T-helper 17 cell (primary cell): Measurements from ENCODE around the gene STAM. TPM values are rescaled to one million over a fixed set of nuclear protein-coding genes. Genes with fewer than 3 reads are reported as not detected.

Source experiments
- ATAC-seq: fragments of 150-1000 bp; cut with Tn5 transposase; 2 replicates; pipeline ENCODE4 v1.10.0; 2021; ENCODE audit warnings: mild to moderate bottlenecking, moderate library complexity
- DNase-seq, 3 donors: peaks; one replicate each; pipeline versions ENCODE4 v3.0.0 to v3.0.0-alpha.2; 2020 to 2021
- H3K9me3 ChIP-seq: one replicate; pipeline ENCODE4 v1.7.0; 2013; ENCODE audit warnings: low read length, mild to moderate bottlenecking; ENCODE audit not compliant: control insufficient read depth, poor library complexity, severe bottlenecking
- H3K27ac Mint-ChIP-seq: one replicate; pipeline ENCODE4 v1.8.0; 2022; ENCODE audit warnings: mild to moderate bottlenecking, moderate library complexity, mixed read lengths
- H3K27me3 Mint-ChIP-seq: one replicate; pipeline ENCODE4 v1.8.0; 2022; ENCODE audit warnings: mixed read lengths
- H3K36me3 Mint-ChIP-seq: one replicate; pipeline ENCODE4 v1.8.0; 2022; ENCODE audit warnings: low read depth, mixed read lengths
- H3K4me1 Mint-ChIP-seq: one replicate; pipeline ENCODE4 v1.8.0; 2022; ENCODE audit warnings: mild to moderate bottlenecking, mixed read lengths
- H3K4me3 Mint-ChIP-seq: one replicate; pipeline ENCODE4 v1.8.0; 2022; ENCODE audit warnings: mild to moderate bottlenecking, moderate library complexity, mixed read lengths
- total RNA-seq, 4 donors: library from RNA in 2 of 4; stranded (reverse) in 2 of 4; gene quantifications; one replicate each; pipeline ENCODE4 v1.2.3 and lab custom pipeline; 2022 to 2026

Gene STAM
- total RNA-seq, 2 donors from 2014 or later: 55.9 to 65.8 TPM

- no peak for DNase-seq
- Mint-ChIP-seq H3K36me3 (no peaks in the 10 kb centered on the region), H3K4me3 (no peak within 1 kb of the TSS), H3K27ac (peak within 1 kb of the TSS; percentile 43), H3K4me1 (peaks cover 8% of the 10 kb centered on the region), H3K27me3 (peaks cover 5% of the 10 kb centered on the region)
- H3K9me3 ChIP-seq: no peaks in the 10 kb centered on the region
- ATAC-seq: no peak
Observed at GRCh38 chr10:17751781-17752445, 108.0 kb downstream of the STAM start, which contains the start of gene TMEM236. Gene TMEM236, plus strand, starts transcription at chr10:17752201. Its CDS starts 95 bp downstream, at chr10:17752296.

- no peaks in the 10 kb centered on the region for H3K9me3 ChIP-seq
- ATAC-seq (peak; percentile 18), DNase-seq (no peak)
- Mint-ChIP-seq H3K4me3 (no peak overlapping the region), H3K4me1 (peaks cover 6% of the 10 kb centered on the region), H3K27ac (no peak overlapping the region), H3K27me3 (peaks cover 5% of the 10 kb centered on the region), H3K36me3 (no peaks in the 10 kb centered on the region)
Observed at GRCh38 chr10:17756557-17757217, 112.7 kb downstream of the STAM start.

DNA sequence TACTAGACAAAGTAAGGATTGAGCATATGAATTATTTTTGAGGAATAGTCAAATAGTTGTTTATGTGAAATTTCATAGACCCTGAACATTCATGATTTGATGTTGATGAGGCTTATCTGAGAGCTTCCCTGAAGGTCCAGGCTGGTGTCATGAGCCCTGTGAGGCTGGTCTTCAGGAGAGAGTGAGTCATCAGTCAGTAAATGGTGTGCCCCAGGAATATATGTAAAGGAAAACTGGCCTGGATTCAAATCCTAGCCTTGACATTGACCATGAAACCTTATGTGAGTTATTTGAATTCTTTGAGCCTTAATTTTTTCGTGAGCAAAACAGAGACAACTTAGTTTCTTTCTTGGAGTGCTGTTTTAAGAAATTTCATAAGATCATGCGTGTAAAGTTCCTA lies 114.2 kb downstream of the STAM start:
- Mint-ChIP-seq H3K27me3 (peaks cover 10% of the 10 kb centered on the region), H3K4me3 (no peak overlapping the region), H3K4me1 (peaks cover 6% of the 10 kb centered on the region), H3K27ac (no peak overlapping the region), H3K36me3 (no peaks in the 10 kb centered on the region)
- DNase-seq (no peak), ATAC-seq (no peak)
- H3K9me3 ChIP-seq: no peaks in the 10 kb centered on the region

- no peaks in the 10 kb centered on the region for H3K36me3 Mint-ChIP-seq
- H3K27ac Mint-ChIP-seq: no peak overlapping the region
Observed at GRCh38 chr10:17758896-17759295, 114.9 kb downstream of the STAM start.

DNA sequence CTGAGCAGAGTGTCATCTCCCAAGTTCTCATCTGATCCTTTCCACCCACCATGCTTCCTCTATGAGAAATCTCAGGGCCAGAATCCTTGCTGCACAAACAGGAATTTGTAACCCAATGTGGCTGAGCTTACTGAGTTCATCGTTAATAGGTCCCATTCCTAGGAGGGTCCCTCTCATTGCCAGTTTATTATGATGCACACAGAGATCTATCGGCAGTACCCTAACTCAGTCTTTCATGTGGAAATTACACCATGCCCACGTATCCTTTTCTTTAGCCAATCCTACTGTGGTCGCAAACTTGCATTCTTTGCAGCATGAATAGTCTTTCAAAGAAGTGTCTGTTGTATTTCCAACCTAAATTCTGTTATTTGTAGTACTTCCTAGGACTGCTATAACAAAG lies 120.2 kb downstream of the STAM start:
- H3K9me3 ChIP-seq: no peaks in the 10 kb centered on the region
- Mint-ChIP-seq H3K4me1 (no peaks in the 10 kb centered on the region), H3K36me3 (peaks cover 2% of the 10 kb centered on the region), H3K27ac (no peak overlapping the region), H3K27me3 (peaks cover 5% of the 10 kb centered on the region), H3K4me3 (no peak overlapping the region)
- no peak for DNase-seq
- no peak for ATAC-seq

More at GRCh38 chr10:17758896-17759295, 114.9 kb downstream of the STAM start:
- ATAC-seq (no peak), DNase-seq (no peak)
- H3K9me3 ChIP-seq: no peaks in the 10 kb centered on the region
- Mint-ChIP-seq H3K27me3 (peaks cover 5% of the 10 kb centered on the region), H3K4me1 (peaks cover 5% of the 10 kb centered on the region), H3K4me3 (no peak overlapping the region)

- peaks cover 2% of the 10 kb centered on the region for H3K36me3 Mint-ChIP-seq
- H3K9me3 ChIP-seq: no peaks in the 10 kb centered on the region
- H3K27ac Mint-ChIP-seq: no peak overlapping the region
- DNase-seq: no peak
- no peak overlapping the region for H3K4me3 Mint-ChIP-seq
- H3K4me1 Mint-ChIP-seq: no peaks in the 10 kb centered on the region
- H3K27me3 Mint-ChIP-seq: peaks cover 5% of the 10 kb centered on the region
- ATAC-seq: no peak
Observed at GRCh38 chr10:17765602-17766001, 121.7 kb downstream of the STAM start.

Other genes starting within 250 kb of the STAM start
- 1 to 10 TPM in 1 of 2 donors, under 1 TPM in 1; 0.72 to 4.1 TPM for gene ST8SIA6, start 189.6 kb upstream of the STAM start, total RNA-seq
- gene HACD1, start 26.8 kb upstream of the STAM start, total RNA-seq: 1 to 10 TPM in 1 of 2 donors, under 1 TPM in 1; 0.44 to 3.7 TPM
- gene TMEM236, start 108.0 kb downstream of the STAM start, total RNA-seq: under 1 TPM in 1 of 2 donors, not detected in 1; 0.07 TPM
- gene MRC1, start 165.2 kb downstream of the STAM start, total RNA-seq: under 1 TPM; 0.07 to 0.39 TPM